KOPT-K1 (cell line): ENCODE measurements around the gene NECTIN2.
"Not testable (repeated sequence)": the region's sequence is repeated elsewhere in the genome, so short reads cannot be mapped to it uniquely, and the experiment has no call there.

Source experiments
- H3K27ac ChIP-seq: fragments of 200-600 bp; sonication (generic); 2 replicates; pipeline ENCODE4 v1.5.1; 2016; ENCODE audit warnings: antibody characterized with exemption, mild to moderate bottlenecking, low read depth, low read length; ENCODE audit not compliant: poor library complexity, severe bottlenecking
- H3K36me3 ChIP-seq: fragments of 200-600 bp; sonication (generic); 2 replicates; pipeline ENCODE4 v1.5.1; 2017; ENCODE audit warnings: antibody characterized with exemption, mild to moderate bottlenecking, low read length, moderate library complexity; ENCODE audit not compliant: insufficient read depth
- H3K9me3 ChIP-seq: fragments of 200-600 bp; sonication (generic); 2 replicates; pipeline ENCODE4 v1.5.1; 2017; ENCODE audit warnings: antibody characterized with exemption, low read length, mild to moderate bottlenecking; ENCODE audit not compliant: insufficient read depth, poor library complexity, severe bottlenecking

The NECTIN2 gene

DNA sequence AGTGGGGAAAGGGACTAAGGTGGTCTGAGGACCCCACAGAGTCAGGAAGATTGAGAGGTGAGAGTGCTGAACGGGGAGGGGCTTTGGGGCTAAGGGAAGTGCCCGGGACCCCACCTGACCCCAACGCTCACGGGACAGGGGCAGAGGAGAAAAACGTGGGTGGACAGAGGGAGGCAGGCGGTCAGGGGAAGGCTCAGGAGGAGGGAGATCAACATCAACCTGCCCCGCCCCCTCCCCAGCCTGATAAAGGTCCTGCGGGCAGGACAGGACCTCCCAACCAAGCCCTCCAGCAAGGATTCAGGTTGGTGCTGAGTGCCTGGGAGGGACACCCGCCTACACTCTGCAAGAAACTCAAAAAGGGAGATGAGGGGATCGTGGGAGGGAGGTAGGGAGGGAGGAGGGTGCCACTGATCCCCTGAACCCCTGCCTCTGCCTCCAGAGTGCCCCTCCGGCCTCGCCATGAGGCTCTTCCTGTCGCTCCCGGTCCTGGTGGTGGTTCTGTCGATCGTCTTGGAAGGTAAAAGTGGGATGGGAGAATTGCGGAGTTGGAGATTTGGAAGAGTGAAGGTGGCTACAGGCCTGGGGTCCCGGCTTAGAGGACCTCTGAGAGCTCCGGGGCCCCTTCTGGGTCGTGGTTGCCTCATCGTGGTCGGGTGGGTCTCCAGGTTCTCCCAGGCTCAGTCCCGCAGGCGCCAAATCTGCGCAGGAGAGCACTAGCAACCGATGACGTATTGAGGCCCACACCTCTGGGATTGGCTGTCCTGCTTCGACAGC lies 68.5 kb downstream of the NECTIN2 start, which contains the start of gene APOC1:
Gene APOC1 (plus strand): TSS at position 176 of the 774 bp plus-strand sequence. CDS start 284 bp downstream, at position 460.
- not testable (repeated sequence) for H3K9me3 ChIP-seq, H3K36me3 ChIP-seq
- peak within 1 kb of the TSS; percentile 36 for H3K27ac ChIP-seq

- Histone ChIP-seq H3K27ac (no peak overlapping the region), H3K9me3 (no peaks in the 10 kb centered on the region), H3K36me3 (no peaks in the 10 kb centered on the region)
Measured at GRCh38 chr19:44924243-44924725, 78.2 kb downstream of the NECTIN2 start.

GRCh38 chr19:44925114-44925891 lies 79.2 kb downstream of the NECTIN2 start:
- H3K27ac ChIP-seq, result no peak overlapping the region
- H3K9me3 ChIP-seq, result no peaks in the 10 kb centered on the region
- no peaks in the 10 kb centered on the region for H3K36me3 ChIP-seq

GRCh38 chr19:44926245-44927077 lies 80.4 kb downstream of the NECTIN2 start:
- not testable (repeated sequence) for H3K27ac ChIP-seq, H3K9me3 ChIP-seq, H3K36me3 ChIP-seq

DNA sequence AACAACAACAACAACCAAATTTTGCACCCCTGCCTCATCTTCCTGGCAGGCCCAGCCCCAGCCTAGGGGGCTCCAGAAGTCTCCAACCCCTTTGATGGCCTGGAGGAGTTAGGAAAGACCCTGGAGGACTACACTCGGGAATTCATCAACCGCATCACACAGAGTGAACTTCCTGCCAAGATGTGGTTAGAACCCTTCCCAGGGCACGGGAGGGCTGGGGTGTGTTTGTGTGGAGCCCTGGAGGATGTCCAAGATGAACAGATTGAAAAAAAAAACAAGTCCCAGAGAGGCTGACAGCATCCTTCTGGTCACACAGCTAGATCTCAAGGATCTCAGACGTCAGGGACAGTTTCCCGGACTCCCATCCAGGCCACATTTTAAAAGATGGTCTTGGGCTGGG lies 81.6 kb downstream of the NECTIN2 start:
- no peaks in the 10 kb centered on the region for H3K9me3 ChIP-seq
- H3K36me3 ChIP-seq, result no peaks in the 10 kb centered on the region
- no peak overlapping the region for H3K27ac ChIP-seq

GRCh38 chr19:44930088-44930487 lies 84.0 kb downstream of the NECTIN2 start:
- H3K9me3 ChIP-seq, result no peaks in the 10 kb centered on the region
- no peak overlapping the region for H3K27ac ChIP-seq

DNA sequence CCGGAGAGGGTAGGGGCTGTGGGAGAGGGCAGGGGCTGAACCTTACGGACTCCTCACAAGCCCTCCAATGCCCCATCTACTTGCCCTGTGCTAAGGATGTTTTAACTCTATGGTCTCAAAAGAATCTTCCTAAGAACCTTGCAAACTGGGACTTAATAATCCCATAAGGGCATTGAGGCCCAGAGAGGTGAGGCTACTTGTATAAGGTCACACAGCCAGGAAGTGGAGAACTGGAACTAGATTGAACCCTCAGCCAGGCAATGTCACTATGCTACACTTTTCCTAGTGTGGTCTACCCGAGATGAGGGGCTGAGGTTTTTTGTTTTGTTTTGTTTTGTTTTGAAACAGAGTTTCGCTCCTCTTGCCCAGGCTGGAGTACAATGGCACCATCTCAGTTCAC lies 85.4 kb downstream of the NECTIN2 start:
- H3K27ac ChIP-seq, result no peak overlapping the region

More at GRCh38 chr19:44930088-44930487, 84.0 kb downstream of the NECTIN2 start:
- no peaks in the 10 kb centered on the region for H3K36me3 ChIP-seq

More for the DNA sequence above, 85.4 kb downstream of the NECTIN2 start:
- no peaks in the 10 kb centered on the region for H3K36me3 ChIP-seq
- H3K9me3 ChIP-seq, result no peaks in the 10 kb centered on the region
